Colonic mucosa (tissue), 4 donors: ENCODE results near the gene CDH3. TPM values are rescaled to one million over a fixed set of nuclear protein-coding genes. Genes with fewer than 3 reads are reported as not detected.

ENCODE experiments used
- DNase-seq: peaks from one replicate; pipeline ENCODE4 v3.0.0-alpha.2; 2020
- H3K27ac ChIP-seq: fragments of 200-600 bp; one replicate; pipeline ENCODE4 v1.8.0; 2021
- H3K27me3 ChIP-seq: fragments of 200-600 bp; one replicate; pipeline ENCODE4 v1.8.0; 2021
- H3K36me3 ChIP-seq: fragments of 200-600 bp; one replicate; pipeline ENCODE4 v1.8.0; 2021
- H3K4me1 ChIP-seq: fragments of 200-600 bp; one replicate; pipeline ENCODE4 v1.8.0; 2021; ENCODE audit warnings: mild to moderate bottlenecking
- H3K4me3 ChIP-seq: fragments of 200-600 bp; one replicate; pipeline ENCODE4 v1.8.0; 2021
- H3K9ac ChIP-seq, 2 donors: one replicate each; pipeline ENCODE4 v1.7.0; 2013; ENCODE audit warnings: control low read depth in 2 of 2, low read depth in 2 of 2, low read length in 2 of 2
- H3K9me3 ChIP-seq: fragments of 200-600 bp; one replicate; pipeline ENCODE4 v1.8.0; 2021
- intact Hi-C: fragments of 100-400 bp; cut with DNase I; formaldehyde crosslinking; loops from one replicate; pipeline ENCODE4 v1.14.1; 2022
- total RNA-seq, 2 donors: library from RNA; stranded (reverse); fragmentation: NEBNext Ultra II Directional in 1 of 2; extraction: Animal tissue kit (Norgen Biotek cat#: 25700) in 1 of 2; gene quantifications; one replicate each; pipeline ENCODE4 v1.2.1, GENCODE V29; 2021
- TF ChIP-seq, protein P1 (sequence below): fragments of 200-600 bp; IDR thresholded peaks from one replicate; pipeline ENCODE4 v1.8.0; 2022; ENCODE audit warnings: antibody characterized with exemption, mild to moderate bottlenecking
- donor health status: healthy.
- donor health status: DM: no; HTN: no; CAD: no.
- donor health status: DM: no; HTN: no; CAD: no.

The CDH3 gene
- total RNA-seq, 2 donors from 2014 or later, result 3.6 to 3.9 TPM

DNA sequence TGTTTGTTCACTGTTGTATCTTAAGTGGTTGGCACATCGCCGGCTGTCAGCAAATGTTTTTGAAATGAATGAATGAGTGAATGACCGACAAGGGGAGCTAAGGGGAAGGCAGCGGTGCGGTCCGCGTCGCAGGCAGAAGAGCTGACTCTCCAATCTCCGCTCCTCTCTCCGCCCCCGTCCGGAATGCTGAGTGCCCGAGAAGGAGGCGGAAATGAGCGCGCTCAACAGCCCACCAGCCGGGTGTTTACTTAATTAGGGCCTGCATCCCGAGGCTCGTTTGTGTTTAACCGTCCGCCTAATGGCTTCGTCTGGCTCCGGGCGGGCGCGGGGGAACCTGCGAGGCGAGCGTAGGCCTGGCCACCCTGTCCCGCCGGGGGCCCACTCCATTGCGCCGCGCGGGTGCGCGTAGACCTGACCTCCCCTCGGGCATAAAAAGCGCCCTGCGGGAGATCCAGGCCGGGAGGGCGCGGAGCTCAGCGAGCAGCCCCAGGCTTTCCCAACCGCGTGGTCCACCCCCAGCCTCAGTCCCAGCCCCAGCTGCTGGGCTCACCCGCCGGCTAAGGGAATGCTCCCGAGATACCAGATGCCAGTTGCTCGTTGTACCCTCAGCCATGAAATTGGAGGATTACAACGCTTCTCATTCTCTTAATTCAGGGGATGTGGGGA lies 2.5 kb upstream of the CDH3 start:
- peaks cover 36% of the 10 kb centered on the region for H3K27me3 ChIP-seq
- intact Hi-C loops, result no loop called here

DNA sequence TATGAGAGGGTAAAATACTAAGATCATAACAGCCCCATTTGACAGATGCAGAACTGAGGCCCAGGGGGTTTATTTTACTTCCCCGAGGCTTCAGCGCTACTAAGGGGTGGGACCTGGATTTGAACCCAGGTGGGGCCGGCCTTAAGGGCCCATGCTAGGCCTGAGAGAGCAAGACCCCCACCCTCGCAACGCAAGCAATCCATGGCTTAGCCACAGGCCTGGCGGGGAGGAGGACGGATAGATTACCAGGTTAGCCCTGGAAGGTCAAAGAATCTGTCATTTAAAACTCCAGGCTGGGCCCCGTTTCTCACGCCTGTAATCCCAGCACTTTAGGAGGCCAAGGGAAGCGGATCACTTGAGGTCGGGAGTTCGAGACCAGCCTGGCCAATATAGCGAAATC lies 1.9 kb upstream of the CDH3 start:
- Histone ChIP-seq H3K27ac (no peak overlapping the region), H3K4me3 (no peak overlapping the region), H3K27me3 (peaks cover 36% of the 10 kb centered on the region), H3K9me3 (no peaks in the 10 kb centered on the region), H3K9ac (no peak overlapping the region), H3K36me3 (no peaks in the 10 kb centered on the region), H3K4me1 (peaks cover 5% of the 10 kb centered on the region)
- TF ChIP-seq, protein P1, sequence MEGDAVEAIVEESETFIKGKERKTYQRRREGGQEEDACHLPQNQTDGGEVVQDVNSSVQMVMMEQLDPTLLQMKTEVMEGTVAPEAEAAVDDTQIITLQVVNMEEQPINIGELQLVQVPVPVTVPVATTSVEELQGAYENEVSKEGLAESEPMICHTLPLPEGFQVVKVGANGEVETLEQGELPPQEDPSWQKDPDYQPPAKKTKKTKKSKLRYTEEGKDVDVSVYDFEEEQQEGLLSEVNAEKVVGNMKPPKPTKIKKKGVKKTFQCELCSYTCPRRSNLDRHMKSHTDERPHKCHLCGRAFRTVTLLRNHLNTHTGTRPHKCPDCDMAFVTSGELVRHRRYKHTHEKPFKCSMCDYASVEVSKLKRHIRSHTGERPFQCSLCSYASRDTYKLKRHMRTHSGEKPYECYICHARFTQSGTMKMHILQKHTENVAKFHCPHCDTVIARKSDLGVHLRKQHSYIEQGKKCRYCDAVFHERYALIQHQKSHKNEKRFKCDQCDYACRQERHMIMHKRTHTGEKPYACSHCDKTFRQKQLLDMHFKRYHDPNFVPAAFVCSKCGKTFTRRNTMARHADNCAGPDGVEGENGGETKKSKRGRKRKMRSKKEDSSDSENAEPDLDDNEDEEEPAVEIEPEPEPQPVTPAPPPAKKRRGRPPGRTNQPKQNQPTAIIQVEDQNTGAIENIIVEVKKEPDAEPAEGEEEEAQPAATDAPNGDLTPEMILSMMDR, result no peak
- intact Hi-C loops, result no loop called here
- DNase-seq, result no peak

More for the DNA sequence above, 2.5 kb upstream of the CDH3 start:
- no peaks in the 10 kb centered on the region for H3K9me3 ChIP-seq
- H3K4me3 ChIP-seq, result no peak overlapping the region
- H3K36me3 ChIP-seq, result no peaks in the 10 kb centered on the region
- TF ChIP-seq, protein P1, result no peak
- H3K9ac ChIP-seq, result no peak overlapping the region
- H3K27ac ChIP-seq, result no peak overlapping the region
- peaks cover 5% of the 10 kb centered on the region for H3K4me1 ChIP-seq
- DNase-seq, result no peak

DNA sequence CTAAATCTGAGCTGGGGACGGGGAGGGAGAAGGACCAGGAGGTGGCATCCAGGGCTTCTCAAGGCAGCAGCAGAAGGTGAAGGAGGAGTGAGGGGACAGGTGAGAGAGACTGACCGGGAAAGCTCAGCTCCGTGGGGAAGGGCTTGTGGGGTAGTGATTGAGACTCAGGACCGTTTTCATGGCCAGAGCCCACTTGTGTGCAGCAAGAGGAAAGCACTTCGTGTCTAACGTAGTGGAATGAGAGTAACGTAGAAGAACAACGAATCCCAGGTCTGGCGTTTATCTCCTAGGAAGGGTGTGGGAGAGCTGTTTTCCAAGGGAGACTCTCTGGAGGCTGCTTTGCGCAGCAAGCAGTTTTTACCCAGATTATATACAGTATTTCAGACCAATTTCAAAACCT lies 1.3 kb upstream of the CDH3 start:
- Histone ChIP-seq H3K27me3 (peaks cover 36% of the 10 kb centered on the region), H3K4me1 (peaks cover 5% of the 10 kb centered on the region)
- no peak for DNase-seq

DNA sequence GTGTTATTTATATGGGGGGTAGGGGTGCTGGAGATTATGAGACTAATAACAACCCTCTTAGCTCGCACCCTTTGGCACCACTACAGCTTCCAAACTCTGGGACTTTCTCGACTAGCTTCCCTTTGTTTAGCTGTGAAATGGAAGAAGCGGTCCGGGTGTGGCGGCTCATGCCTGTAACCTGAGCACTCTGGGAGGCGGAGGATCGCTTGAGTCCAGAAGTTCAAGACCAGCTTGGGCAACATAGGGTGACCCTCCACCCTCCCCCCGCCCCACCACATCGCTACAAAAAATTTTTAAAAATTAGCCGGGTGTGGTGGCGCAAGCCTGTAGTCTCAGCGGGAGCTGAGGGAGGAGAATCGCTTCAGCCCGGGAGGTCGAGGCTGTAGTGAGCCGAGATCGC lies 814 bp upstream of the CDH3 start:
- no peak overlapping the region for H3K27ac ChIP-seq
- H3K4me3 ChIP-seq, result peak overlapping the region; percentile 49
- H3K27me3 ChIP-seq, result peaks cover 36% of the 10 kb centered on the region
- intact Hi-C loops, result no loop called here
- DNase-seq, result peak; percentile 27
- H3K9me3 ChIP-seq, result no peaks in the 10 kb centered on the region
- no peaks in the 10 kb centered on the region for H3K36me3 ChIP-seq
- no peak overlapping the region for H3K9ac ChIP-seq
- TF ChIP-seq, protein P1, result no peak
- peaks cover 5% of the 10 kb centered on the region for H3K4me1 ChIP-seq

More for the DNA sequence above, 1.3 kb upstream of the CDH3 start:
- Histone ChIP-seq H3K27ac (no peak overlapping the region), H3K9me3 (no peaks in the 10 kb centered on the region), H3K4me3 (no peak overlapping the region), H3K36me3 (no peaks in the 10 kb centered on the region), H3K9ac (no peak overlapping the region)
- TF ChIP-seq, protein P1, result no peak
- intact Hi-C loops, result no loop called here

DNA sequence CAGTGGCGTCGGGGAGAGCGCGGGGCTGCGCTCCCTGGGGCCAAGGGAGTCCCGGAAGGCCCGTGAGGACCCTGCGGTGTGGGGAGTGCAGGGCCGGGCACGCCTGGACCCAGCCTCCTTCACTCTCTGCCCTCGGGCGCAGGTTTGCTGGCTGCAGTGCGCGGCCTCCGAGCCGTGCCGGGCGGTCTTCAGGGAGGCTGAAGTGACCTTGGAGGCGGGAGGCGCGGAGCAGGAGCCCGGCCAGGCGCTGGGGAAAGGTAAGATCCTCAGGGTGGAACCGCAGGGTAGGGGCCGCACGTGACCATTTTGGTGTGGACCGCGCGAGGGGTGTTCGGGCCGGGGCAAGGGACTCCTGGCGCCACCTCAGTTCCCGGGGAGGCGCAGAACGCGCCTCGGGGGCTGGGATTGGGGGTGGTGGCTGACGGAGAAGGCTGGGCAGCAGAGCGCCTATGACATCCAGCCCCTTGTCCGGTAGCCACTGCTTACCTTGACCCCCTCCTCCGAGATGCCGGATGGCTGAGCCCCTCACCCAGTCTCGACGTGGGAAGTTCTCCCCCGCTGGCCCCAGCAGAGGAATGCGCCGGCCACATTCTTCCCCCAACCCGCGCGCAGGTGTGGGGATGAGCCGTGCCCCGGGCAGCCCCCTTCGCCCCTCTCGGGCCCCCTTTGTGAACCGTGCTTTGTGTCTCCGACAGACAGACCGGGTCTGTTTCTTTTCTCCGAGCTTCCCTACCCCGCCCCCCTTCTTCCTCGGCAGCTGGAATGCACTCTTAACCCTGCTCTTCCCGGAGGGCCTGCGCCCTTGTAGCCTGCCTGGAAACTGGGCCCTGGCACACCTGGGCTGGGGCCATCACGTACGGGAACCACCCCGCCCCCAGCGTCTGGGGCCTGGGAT lies 631 bp downstream of the CDH3 start:
- H3K27me3 ChIP-seq, result peaks cover 36% of the 10 kb centered on the region
- H3K9ac ChIP-seq, result peak overlapping the region in 1 of 2 donors; percentile 12
- no peaks in the 10 kb centered on the region for H3K9me3 ChIP-seq
- TF ChIP-seq, protein P1, result no peak
- DNase-seq, result peak; percentile 23
- peaks cover 5% of the 10 kb centered on the region for H3K4me1 ChIP-seq
- H3K27ac ChIP-seq, result no peak overlapping the region
- intact Hi-C loops, result no loop called here
- peak overlapping the region; percentile 49 for H3K4me3 ChIP-seq
- H3K36me3 ChIP-seq, result no peaks in the 10 kb centered on the region
